Islet of Langerhans (tissue), 1 donor: ENCODE data around the gene C10orf71.

Experiments used
- FAIRE-seq: peaks from one replicate; lab custom pipeline; 2011; peaks lifted over from hg19 to GRCh38; lab: Jason Lieb, UNC

Gene C10orf71

GRCh38 chr10:49293208-49293603, 5.8 kb upstream of the C10orf71 start:
- FAIRE-seq, result no peak

DNA sequence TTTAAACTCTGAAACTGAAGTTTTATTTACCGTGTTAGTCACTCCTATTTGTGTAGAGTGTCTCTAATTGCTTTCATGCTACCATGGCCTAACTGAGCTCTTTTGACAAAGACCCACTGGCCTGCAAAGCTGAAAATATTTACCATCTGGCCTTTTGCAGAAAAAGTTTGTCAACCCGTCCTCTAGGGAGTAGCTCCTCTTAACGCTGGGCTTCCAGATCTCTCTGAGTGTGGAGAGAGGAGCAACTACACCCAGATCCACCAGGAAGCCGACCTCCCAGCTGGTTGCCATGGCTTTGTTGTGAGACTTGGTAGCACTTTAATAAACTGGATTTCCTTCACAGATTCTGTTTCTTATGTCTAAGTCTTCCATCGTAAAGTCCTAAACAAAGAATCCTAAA, 4.2 kb upstream of the C10orf71 start:
- FAIRE-seq, result no peak

DNA sequence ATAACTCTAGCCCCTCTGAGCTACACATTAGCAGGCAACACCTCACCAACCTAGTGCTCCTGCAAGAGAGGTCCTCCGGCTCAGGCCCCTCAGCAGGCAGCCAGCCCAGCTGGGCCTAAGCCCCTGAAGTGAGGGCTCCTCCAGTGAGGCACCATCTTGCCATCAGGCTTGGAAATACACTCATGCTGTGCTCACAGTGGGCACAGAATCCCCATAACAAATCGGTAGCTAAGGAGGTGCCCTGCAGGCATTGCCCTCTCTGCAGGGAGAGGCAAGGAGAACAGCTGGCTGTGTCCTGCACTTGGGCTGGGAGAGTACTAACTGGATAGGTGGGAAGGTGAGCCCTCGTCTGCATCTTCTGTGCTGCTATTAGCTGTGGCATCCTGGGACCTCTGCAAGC, 3.7 kb upstream of the C10orf71 start:
- FAIRE-seq, result no peak

GRCh38 chr10:49296382-49296781, 2.6 kb upstream of the C10orf71 start:
- no peak for FAIRE-seq

DNA sequence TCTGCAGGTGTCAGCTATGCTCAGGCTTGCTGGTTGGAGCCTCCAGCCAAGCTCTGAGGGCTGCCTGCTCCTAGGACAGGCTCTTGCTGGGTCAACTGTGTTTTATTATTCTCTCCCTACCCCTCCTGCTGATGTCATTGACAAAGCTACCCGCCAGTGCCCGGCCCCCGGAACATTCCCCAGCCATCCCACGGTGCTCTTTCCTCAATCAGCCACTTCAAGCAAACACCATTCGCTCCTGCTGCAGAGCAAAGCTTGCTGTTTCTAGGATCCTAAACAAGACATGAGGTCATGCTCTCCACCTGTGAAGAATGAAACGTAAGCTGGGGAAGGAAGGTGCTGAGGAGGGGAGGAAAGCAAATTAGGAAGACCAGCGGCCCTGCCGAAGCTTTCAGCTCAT, 2.1 kb upstream of the C10orf71 start:
- FAIRE-seq, result no peak

DNA sequence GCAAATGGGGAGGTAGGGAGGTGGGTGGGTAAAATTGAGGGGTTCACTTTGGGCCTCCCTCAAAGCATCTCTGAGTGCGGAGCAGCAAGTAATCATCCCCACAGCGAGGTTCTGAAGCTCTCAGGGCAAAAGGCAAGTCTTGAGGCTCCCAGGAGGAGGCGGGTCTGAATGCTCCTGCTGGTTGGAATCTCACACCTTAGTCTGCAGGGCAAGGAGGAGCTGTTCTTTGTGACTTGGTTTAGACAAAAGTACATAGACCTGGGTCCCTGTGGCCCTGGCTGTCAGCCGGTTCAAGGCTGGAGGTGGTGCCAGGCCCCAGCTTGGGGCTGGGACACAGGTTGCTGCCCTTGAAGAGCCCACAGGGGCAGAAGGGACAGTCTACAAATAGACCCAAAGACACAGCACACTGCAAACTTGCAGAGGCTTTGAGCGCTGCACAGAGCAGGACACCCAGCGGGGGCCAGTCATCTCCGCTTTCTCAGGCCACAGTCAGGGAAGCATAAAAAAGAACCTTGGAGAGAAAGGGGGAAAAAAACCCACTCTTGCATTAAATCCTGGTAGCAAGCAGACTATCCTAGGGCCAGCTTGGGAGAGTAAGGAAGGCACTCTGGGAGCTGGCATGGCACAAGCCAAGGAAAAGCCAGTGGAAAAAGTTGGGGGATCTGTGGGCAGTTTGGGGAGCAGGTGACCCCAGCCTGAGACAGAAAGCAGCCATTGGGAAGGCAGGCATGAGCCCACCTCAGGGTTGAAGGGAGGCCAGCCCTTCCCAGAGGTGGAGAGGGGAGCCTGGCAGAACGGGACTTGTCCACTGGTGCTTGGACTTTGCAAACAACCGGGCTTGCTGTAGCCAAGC, 926 bp upstream of the C10orf71 start:
- no peak for FAIRE-seq

- FAIRE-seq, result no peak
Observed at GRCh38 chr10:49298671-49298982, 343 bp upstream of the C10orf71 start.

GRCh38 chr10:49299816-49300139, 808 bp downstream of the C10orf71 start:
- FAIRE-seq, result no peak

DNA sequence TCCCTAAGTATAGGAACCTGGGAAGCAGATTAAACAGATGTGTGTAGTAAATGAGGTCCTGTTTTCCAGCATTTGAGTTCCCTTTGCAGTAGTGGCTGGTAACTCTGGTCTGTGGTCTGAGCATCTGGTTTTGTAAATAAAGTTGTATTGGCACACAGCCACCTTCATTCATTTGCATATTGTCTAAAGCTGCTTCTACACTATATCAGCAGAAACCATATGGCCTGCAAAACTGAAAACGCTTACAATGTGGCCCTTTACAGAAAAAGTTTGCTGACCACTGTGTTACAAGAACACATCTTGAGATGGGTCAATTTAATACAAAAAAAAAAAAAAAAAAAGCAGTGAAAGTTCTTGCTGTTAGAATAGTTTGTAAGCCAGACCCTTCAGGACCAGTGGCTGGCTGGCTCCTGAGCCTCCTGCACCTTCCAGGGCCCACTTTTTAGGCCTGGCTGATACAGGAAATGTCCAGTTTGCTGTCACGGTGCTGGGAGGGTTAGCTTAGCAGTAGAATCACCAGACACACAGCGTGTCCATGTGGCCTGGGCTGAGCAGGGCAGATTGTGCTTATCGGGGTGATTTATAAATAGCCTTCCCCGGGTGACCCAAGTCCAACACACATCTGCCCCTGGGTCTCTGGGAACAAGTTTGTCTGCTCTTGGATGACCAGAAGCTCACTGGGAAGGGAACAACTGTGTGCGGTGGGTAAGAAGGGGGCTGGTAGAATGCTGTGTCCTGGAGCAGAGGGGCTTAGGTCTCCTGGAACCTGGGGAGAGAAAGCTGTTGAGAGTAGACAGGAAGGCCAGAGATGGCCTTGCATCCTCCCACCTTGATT, 1.4 kb downstream of the C10orf71 start:
- no peak for FAIRE-seq

DNA sequence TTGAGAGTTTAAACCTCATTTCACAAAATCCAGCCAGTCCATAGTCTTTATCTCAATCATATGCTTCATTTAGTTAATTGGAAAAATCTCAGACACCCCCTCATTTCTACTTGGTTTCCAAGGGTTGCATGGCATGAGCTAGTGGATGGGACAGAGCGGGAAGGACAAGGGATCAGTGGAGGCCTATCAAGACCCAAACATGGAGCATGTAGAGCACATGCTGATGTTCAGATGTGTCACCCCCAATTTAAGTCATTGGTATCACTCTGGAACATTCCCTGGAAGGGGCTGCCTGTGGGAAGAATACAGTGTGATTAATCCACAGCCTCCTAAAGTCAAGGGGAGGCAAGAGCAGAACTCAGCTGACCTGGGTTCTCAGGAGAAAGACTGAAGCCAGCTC, 2.3 kb downstream of the C10orf71 start:
- FAIRE-seq, result no peak

- no peak for FAIRE-seq
Observed at GRCh38 chr10:49302088-49302487, 3.1 kb downstream of the C10orf71 start.

GRCh38 chr10:49303711-49304110, 4.7 kb downstream of the C10orf71 start:
- FAIRE-seq, result no peak

- no peak for FAIRE-seq
Observed at GRCh38 chr10:49304137-49304536, 5.2 kb downstream of the C10orf71 start.

- no peak for FAIRE-seq
Observed at GRCh38 chr10:49307921-49308320, 9.0 kb downstream of the C10orf71 start.

GRCh38 chr10:49308881-49309280, 9.9 kb downstream of the C10orf71 start:
- FAIRE-seq, result no peak

DNA sequence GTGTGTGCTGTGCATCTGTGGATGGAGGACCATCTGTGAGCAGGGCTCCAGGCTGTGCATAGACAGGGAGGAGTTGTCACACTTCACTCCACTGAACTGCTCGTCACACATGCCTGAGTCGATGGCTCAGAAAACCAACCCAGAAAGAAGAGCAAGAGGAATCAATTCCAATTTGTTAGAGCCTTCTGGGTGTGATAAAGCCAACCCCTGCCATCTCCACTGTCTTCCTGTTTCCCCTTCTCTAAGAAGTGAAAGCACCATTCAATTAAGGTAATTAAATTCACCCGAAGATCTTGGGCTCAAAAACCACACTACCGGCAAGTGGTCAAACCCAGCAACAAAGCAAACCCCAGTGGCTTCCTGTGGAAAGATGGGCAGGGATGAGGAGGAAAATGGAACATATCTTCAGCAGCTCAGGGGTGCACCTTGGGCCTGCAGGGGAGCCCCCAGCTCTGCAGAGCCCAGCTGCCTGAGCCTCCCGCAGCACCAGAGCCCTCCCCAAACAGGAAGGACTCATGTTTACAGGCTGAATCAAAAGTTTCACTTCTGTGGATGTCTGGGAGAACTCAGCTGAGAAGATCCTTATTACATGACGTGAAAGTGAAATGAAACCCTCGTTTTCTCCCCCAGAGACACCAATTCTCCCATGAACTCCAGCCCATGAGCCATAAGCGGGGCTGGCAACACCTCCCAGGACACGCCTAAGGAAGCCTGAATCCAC, 10.9 kb downstream of the C10orf71 start:
- FAIRE-seq, result no peak

DNA sequence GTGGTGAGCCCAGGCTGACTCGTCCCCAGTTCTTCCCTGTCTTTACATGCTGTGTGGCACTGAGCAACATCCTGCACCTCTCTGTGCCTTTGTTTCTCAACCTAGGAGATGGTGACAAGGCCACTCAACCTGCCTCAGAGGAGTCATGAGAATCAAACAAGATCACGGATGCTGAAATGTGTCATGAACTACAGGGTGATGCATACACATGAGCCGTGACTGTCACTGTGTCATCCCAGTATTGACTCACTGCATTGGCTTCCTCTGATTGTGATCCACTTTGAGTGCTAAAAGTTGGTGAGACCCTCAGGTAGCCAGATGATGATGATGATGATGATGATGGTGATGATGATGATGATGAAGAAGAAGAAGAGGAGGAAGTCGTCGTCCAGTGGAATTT, 11.5 kb downstream of the C10orf71 start:
- FAIRE-seq, result no peak

DNA sequence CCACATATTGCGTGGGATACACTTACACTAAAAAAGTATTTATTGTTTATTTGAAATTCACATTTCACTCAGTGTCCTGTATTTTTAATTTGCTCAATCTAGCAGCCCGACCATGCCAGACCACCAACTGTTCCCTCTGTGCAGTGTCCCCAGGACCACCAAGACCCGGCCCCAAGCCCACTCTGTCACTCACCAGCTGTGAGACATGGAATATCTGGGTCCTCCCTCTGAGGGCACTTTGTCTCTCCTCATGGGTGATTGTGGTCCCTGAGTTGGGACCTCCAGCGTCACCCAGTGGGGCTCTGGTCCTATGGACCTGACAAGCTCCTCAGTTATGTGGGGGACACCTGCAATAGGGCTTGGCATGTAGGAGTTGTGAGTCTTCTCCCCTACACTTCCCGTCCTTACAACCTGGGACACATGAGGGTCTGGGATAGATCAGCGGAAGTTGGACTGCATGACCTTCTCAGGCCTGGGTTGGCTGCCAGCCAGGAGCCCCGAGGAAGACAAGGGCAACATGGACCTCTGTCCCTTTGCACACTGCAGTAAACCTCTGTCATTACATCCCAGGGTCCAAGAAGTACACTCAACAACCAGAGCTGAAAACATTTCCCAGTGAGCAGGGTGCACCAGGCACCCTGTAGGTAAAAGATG, 12.1 kb downstream of the C10orf71 start:
- no peak for FAIRE-seq

GRCh38 chr10:49311555-49312236, 12.7 kb downstream of the C10orf71 start:
- no peak for FAIRE-seq

- no peak for FAIRE-seq
Observed at GRCh38 chr10:49312246-49312869, 13.4 kb downstream of the C10orf71 start.

GRCh38 chr10:49313501-49314070, 14.6 kb downstream of the C10orf71 start:
- FAIRE-seq, result no peak
